PC-9 (cell line): ENCODE measurements around the gene DIP2C. TPM values are rescaled to one million over a fixed set of nuclear protein-coding genes. Genes with fewer than 3 reads are reported as not detected.

ENCODE experiments used
- BruUV-seq: library from RNA; stranded (reverse); fragments of 400-500 nt; replicated peaks from 2 replicates; lab custom pipeline; 2021; lab: Mats Ljungman, UMichigan
- CTCF ChIA-PET: fragments of 300-600 bp; sonication (Branson Sonifier 250); formaldehyde crosslinking; loops from one replicate; lab custom pipeline; 2022; ENCODE audit warnings: antibody characterized with exemption; lab: Charles Lee
- POLR2A ChIA-PET: fragments of 300-600 bp; sonication (Branson Sonifier 250); formaldehyde crosslinking; loops from one replicate; lab custom pipeline; 2022; ENCODE audit warnings: antibody characterized with exemption; ENCODE audit not compliant: unreplicated experiment; lab: Charles Lee
- DNase-seq, 2 experiments: peaks; one replicate each; pipeline versions ENCODE4 v3.0.0 to v3.0.0-alpha.2; 2015 to 2022; ENCODE audit warnings: mixed read lengths in 1 of 2
- H2AFZ ChIP-seq: fragments of 200-600 bp; sonication (generic); 2 replicates; pipeline ENCODE4 v1.8.1; 2017; ENCODE audit warnings: antibody characterized with exemption
- H3F3A ChIP-seq: fragments of 200-600 bp; sonication (generic); 2 replicates; pipeline ENCODE4 v1.8.1; 2017; ENCODE audit warnings: antibody characterized with exemption, mild to moderate bottlenecking, low read depth; ENCODE audit not compliant: insufficient read depth
- H3K27ac ChIP-seq: fragments of 200-600 bp; sonication (generic); 2 replicates; pipeline ENCODE4 v1.6.1; 2016; ENCODE audit warnings: mixed run types
- H3K27me3 ChIP-seq: fragments of 200-600 bp; sonication (generic); 2 replicates; pipeline ENCODE4 v1.6.1; 2016; ENCODE audit warnings: low read depth, mixed run types; ENCODE audit not compliant: insufficient read depth
- H3K36me3 ChIP-seq: fragments of 200-600 bp; sonication (generic); 2 replicates; pipeline ENCODE4 v1.6.1; 2016; ENCODE audit warnings: low read depth, mixed run types
- H3K4me1 ChIP-seq: fragments of 200-600 bp; sonication (generic); replicated peaks from 2 replicates; pipeline ENCODE4 v1.6.1; 2016; ENCODE audit warnings: mixed run types; ENCODE audit not compliant: insufficient read depth
- H3K4me2 ChIP-seq: fragments of 200-600 bp; sonication (generic); 2 replicates; pipeline ENCODE4 v1.6.1; 2017; ENCODE audit warnings: mixed run types
- H3K4me3 ChIP-seq: fragments of 200-600 bp; sonication (generic); 2 replicates; pipeline ENCODE4 v1.6.1; 2016; ENCODE audit warnings: mixed run types
- H3K79me2 ChIP-seq: fragments of 200-600 bp; sonication (generic); 2 replicates; pipeline ENCODE4 v1.6.1; 2017; ENCODE audit warnings: low read depth, mixed run types
- H3K9me2 ChIP-seq: fragments of 200-600 bp; sonication (generic); 2 replicates; pipeline ENCODE4 v1.8.1; 2017; ENCODE audit warnings: mild to moderate bottlenecking; ENCODE audit not compliant: insufficient read depth
- H3K9me3 ChIP-seq: fragments of 200-600 bp; sonication (generic); 2 replicates; pipeline ENCODE4 v1.8.1; 2016; ENCODE audit warnings: low read depth; ENCODE audit not compliant: insufficient read depth
- H4K20me1 ChIP-seq: fragments of 200-600 bp; sonication (generic); 2 replicates; pipeline ENCODE4 v1.8.1; 2017; ENCODE audit not compliant: insufficient read depth
- CTCF ChIP-seq: fragments of 200-600 bp; sonication (generic); conservative IDR thresholded peaks from 2 replicates; pipeline ENCODE4 v1.6.1; 2017; ENCODE audit warnings: mixed run types, antibody characterized with exemption, mild to moderate bottlenecking, moderate library complexity
- EZH2 ChIP-seq: fragments of 200-600 bp; sonication (generic); IDR thresholded peaks from 2 replicates; pipeline ENCODE4 v1.8.0; 2017; ENCODE audit warnings: antibody characterized with exemption, low read depth
- intact Hi-C: fragments of 100-400 bp; cut with micrococcal nuclease; formaldehyde crosslinking; loops from one replicate; pipeline ENCODE4 v1.10.0; 2022; ENCODE audit not compliant: unreplicated experiment
- total RNA-seq: library from RNA; stranded (reverse); gene quantifications from 2 replicates; pipeline ENCODE4 v1.2.3, GENCODE V29; 2021

DIP2C gene
- total RNA-seq, 1 experiment from 2014 or later = 0.83 TPM

DNA sequence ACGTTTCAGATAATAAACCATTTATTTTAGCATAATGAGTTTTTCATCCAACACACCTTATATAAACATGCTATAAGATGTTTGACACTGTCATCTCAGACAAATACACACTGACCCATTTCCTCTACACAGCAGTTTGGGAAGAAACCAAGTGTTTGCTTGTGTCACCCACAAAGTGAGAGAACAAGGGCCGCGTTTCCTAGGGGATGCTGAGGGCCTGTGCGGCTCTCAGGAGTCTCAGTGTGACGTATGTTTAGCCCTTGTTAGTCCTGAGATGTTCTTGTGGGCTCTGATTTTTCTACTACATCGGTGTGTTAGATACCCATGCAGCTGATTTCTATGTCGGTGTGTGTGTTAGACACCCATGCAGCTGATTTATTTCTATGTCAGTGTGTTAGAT is 266.3 kb downstream of the DIP2C start:
- Histone ChIP-seq H3K36me3 (no peaks in the 10 kb centered on the region), H3K4me1 (no peaks in the 10 kb centered on the region), H3K79me2 (no peaks in the 10 kb centered on the region), H3K9me3 (no peaks in the 10 kb centered on the region), H3K4me2 (no peak overlapping the region), H3K9me2 (no peaks in the 10 kb centered on the region), H3K4me3 (no peak overlapping the region), H2AFZ (no peak overlapping the region), H3F3A (no peaks in the 10 kb centered on the region), H4K20me1 (no peaks in the 10 kb centered on the region; the same call in 1 of the 2 replicates), H3K27ac (no peak overlapping the region), H3K27me3 (peaks cover 45% of the 10 kb centered on the region)
- no peak for TF ChIP-seq CTCF
- no peak for TF ChIP-seq EZH2
- no peak for DNase-seq
- no TSS peak for BruUV-seq
- ChIA-PET CTCF (no interaction called here), POLR2A (no interaction called here)
- intact Hi-C loops = no loop called here

GRCh38 chr10:422675-423074 is 266.8 kb downstream of the DIP2C start:
- Histone ChIP-seq H4K20me1 (no peaks in the 10 kb centered on the region; the same call in 1 of the 2 replicates), H3K9me3 (no peaks in the 10 kb centered on the region), H3K4me3 (no peak overlapping the region), H3K36me3 (no peaks in the 10 kb centered on the region), H3K27ac (no peak overlapping the region), H3F3A (no peaks in the 10 kb centered on the region), H3K79me2 (no peaks in the 10 kb centered on the region), H3K4me2 (no peak overlapping the region), H3K9me2 (no peaks in the 10 kb centered on the region), H2AFZ (no peak overlapping the region), H3K27me3 (peaks cover 45% of the 10 kb centered on the region), H3K4me1 (no peaks in the 10 kb centered on the region)
- ChIA-PET CTCF (no interaction called here), POLR2A (no interaction called here)
- DNase-seq = no peak
- no TSS peak for BruUV-seq
- intact Hi-C loops = no loop called here
- TF ChIP-seq CTCF = no peak
- no peak for TF ChIP-seq EZH2

DNA sequence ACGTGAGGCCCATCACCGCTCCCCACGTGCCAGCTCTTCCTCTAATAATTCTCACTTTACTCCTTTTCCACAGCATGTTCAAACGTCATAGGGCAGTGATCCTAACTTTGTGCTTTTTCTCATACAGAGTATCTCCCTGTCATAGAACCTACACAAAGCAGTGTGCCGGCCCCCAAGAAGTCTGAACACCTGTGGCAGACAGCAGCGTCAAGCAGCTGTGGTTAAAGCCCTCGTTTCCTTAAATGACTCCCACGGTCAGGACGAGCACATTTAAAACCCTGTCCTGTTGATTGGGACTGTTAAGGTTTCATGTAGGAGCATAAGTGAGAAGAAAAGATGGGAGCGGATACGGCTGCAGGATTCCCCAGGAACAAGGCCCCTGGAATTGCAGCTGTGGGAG is 267.2 kb downstream of the DIP2C start:
- TF ChIP-seq CTCF (no peak), EZH2 (no peak)
- H3K9me2 ChIP-seq = no peaks in the 10 kb centered on the region
- no peak overlapping the region for H2AFZ ChIP-seq
- DNase-seq = no peak
- no peaks in the 10 kb centered on the region for H3K36me3 ChIP-seq
- intact Hi-C loops = no loop called here
- CTCF ChIA-PET = no interaction called here
- BruUV-seq = no TSS peak
- H3K27me3 ChIP-seq = peaks cover 45% of the 10 kb centered on the region
- no peaks in the 10 kb centered on the region; the same call in 1 of the 2 replicates for H4K20me1 ChIP-seq
- POLR2A ChIA-PET = no interaction called here
- H3F3A ChIP-seq = no peaks in the 10 kb centered on the region
- H3K4me1 ChIP-seq = no peaks in the 10 kb centered on the region
- H3K4me2 ChIP-seq = no peak overlapping the region
- no peaks in the 10 kb centered on the region for H3K79me2 ChIP-seq
- H3K9me3 ChIP-seq = no peaks in the 10 kb centered on the region
- no peak overlapping the region for H3K4me3 ChIP-seq
- no peak overlapping the region for H3K27ac ChIP-seq
